ENCODE results near the gene OTOG. TPM values are rescaled to one million over a fixed set of nuclear protein-coding genes. Genes with fewer than 3 reads are reported as not detected.

The OTOG gene
- total RNA-seq, 4 donors from 2014 or later: not detected

DNA sequence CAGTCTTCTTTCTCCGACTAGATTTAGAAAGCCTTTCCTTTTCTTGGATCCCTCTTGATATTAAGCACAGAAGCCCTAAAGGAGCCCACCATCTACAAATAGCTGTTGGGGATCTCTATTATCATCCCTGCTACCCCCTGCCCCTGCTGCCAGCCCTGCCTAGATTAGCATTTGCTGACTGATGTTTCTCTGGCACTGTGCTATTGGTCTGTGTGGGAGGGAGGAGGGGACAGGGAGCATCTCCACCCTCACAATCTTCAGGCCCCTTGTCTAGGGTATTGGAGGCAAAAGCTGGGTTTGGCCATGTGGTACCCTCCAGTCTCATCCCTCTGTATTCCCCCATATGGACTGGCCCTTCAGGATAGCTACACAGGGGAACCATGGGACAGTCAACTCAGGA is 9.0 kb upstream of the OTOG start:
- TF ChIP-seq, protein P1, sequence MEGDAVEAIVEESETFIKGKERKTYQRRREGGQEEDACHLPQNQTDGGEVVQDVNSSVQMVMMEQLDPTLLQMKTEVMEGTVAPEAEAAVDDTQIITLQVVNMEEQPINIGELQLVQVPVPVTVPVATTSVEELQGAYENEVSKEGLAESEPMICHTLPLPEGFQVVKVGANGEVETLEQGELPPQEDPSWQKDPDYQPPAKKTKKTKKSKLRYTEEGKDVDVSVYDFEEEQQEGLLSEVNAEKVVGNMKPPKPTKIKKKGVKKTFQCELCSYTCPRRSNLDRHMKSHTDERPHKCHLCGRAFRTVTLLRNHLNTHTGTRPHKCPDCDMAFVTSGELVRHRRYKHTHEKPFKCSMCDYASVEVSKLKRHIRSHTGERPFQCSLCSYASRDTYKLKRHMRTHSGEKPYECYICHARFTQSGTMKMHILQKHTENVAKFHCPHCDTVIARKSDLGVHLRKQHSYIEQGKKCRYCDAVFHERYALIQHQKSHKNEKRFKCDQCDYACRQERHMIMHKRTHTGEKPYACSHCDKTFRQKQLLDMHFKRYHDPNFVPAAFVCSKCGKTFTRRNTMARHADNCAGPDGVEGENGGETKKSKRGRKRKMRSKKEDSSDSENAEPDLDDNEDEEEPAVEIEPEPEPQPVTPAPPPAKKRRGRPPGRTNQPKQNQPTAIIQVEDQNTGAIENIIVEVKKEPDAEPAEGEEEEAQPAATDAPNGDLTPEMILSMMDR (IDR thresholded peaks at IDR 0.05): no peak
- ATAC-seq (ENCODE audit: low FRiP score): no peak
- no peak for DNase-seq (ENCODE audit: low spot score)

DNA sequence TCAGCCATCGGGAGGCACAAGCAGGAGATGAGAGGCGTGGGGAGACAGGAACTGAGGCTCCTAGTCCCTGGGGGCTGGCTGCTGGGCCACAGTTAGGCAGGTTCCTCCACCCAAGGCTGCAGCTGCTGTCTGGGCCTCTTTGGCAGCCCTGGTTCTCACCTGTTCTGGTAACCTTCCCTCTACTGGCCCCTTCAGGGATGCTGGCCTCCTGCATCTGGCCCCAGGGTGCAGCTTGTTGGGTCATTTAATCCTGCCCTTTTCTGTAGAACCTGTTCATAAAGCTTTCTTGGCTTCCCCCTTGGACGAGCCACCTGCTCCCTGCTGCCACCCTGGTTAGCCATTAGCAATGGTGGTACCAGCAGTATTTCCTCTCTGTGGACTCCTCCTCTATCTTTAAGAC is 8.3 kb upstream of the OTOG start:
- TF ChIP-seq, protein P1 (IDR thresholded peaks at IDR 0.05): no peak
- DNase-seq (ENCODE audit: low spot score) (no peak), ATAC-seq (ENCODE audit: low FRiP score) (no peak)

DNA sequence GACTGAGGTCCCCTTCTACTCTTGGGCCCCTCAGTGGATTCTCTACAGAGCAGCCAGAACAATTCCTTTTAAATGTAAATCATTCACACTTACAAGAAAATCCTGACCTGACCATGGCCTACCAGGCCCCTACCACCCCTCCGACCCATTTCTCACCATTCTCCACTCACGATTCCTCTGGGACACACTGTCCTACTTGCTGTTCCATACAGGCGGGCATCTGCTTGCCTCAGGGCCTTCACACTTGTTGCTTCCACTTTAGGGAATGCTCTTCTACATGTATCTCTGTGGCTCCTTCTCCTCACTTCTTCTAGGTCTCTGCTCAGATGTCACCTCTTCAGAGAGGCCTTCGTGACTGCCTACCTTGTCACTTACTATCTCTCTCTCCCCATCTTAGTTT is 6.3 kb upstream of the OTOG start:
- ATAC-seq (ENCODE audit: low FRiP score): no peak
- TF ChIP-seq, protein P1 (IDR thresholded peaks at IDR 0.05): no peak
- DNase-seq (ENCODE audit: low spot score): no peak

DNA sequence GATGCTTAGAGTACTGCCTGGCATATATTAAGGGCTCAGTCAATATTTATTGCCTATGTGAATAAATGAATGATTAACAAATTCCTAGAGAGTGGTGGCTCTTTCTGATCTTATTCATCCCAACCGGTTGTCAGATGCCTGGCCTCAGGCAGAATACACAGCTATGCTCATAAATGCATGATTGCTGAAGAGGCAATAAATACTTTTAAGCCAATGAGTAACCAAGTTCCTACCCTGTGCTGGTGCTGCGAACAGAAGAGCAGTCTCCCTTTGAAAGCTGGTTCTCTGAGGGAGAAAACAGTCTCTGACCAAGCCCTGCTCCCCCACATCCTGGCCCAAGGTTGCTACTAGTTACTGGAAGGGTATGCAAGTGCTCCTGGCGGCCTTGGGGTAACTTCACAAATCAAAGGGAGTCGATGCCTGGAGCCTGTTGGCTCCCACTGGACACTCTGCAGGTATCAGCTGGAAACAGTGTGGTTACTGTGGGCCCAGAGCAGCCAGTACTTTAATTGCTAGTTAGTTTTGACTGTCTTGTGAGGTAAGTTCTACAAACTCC is 5.7 kb upstream of the OTOG start:
- TF ChIP-seq, protein P1 (IDR thresholded peaks at IDR 0.05): no peak
- no peak for ATAC-seq (ENCODE audit: low FRiP score)
- no peak for DNase-seq (ENCODE audit: low spot score)

DNA sequence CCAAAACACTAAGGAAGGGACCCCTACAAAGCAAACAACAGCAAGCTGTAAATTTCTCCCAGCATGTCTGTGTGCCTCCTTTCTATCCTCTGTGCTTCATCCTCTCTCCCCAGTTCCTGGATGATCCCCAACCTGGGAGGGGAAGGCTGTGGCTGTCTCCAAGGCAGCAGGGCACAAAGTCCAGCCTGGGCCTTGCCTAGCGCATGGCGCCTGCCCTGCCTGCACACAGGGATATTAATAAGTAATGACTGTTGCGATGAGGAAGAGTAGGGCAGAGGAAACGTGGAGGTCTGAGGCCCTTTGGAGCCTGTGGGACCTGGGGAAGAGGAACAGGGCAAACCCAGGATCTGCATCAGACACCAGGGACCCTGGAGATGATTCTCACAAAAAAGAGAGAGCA is 4.8 kb upstream of the OTOG start:
- TF ChIP-seq, protein P1 (IDR thresholded peaks at IDR 0.05): no peak
- ATAC-seq (ENCODE audit: low FRiP score) (no peak), DNase-seq (ENCODE audit: low spot score) (no peak)

DNA sequence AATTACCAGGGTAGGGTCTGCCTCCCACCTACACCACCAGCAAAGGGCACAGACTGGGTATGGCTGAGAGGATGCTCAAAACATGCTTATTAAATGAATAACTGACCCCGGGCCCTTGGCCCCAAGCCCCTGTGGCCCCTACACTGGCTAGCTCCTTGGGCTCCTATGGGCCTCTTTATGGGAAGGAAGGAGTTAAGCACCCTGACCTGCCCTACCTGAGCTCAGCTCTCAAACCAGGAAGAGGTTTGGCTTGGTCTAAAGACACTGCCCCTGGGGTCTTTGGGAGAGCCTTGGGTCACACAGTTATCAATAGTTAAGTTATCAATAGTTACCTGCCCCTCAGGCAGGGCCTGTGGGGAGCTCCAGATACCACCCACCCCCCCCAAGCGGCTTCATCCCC is 4.0 kb upstream of the OTOG start:
- ATAC-seq (ENCODE audit: low FRiP score): no peak
- DNase-seq (ENCODE audit: low spot score): no peak
- TF ChIP-seq, protein P1 (IDR thresholded peaks at IDR 0.05): no peak

DNA sequence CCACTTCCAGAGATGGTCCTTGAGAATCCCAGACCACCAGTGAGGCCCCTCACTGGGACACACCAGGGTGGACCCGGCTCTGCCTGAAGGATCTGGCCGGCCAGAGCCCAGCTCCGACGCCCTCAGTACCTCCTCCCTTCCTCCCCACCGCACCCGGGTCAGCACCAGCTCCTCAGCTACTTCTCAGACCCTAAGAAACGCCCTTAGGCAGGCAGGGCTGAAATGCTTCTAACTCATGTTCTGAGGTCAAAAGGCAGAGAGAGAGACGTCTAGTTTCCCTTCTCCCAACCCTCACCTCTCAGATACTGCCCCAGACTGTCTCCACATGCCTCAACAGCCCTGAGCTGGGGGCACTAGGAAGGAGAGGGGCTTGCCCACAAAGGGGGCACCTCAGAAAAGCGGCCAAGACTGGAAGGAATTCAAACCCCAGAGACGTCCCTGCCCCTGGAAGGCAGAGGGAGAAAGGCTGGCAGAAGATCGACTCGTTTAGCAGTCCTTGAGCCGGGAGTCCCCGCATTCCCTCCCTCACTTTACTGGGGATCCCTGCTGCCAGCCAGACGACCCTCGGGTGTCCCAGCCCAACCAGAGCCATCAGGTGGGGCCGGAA is 3.4 kb upstream of the OTOG start:
- ATAC-seq (ENCODE audit: low FRiP score) (no peak), DNase-seq (ENCODE audit: low spot score) (no peak)
- TF ChIP-seq, protein P1 (IDR thresholded peaks at IDR 0.05): no peak
